ENCODE measurements around the gene PCDHB4. TPM values are rescaled to one million over a fixed set of nuclear protein-coding genes. Genes with fewer than 3 reads are reported as not detected.

The PCDHB4 gene
- total and polyA plus RNA-seq, 2 donors (not counting 3 experiments of a cell fraction or from before 2014, with no cell fraction given), result 0.10 TPM; not detected in 1

GRCh38 chr5:141135030-141135717 is 13.6 kb downstream of the PCDHB4 start, which contains the start of gene PCDHB5:
Gene PCDHB5 (plus strand): TSS chr5:141135206. CDS start chr5:141135435, 229 bp downstream.
- Histone ChIP-seq H3K9ac (replicated peaks; ENCODE audit: extremely low read depth, insufficient read depth, low read length) (no peak within 1 kb of the TSS), H3K4me1 (ENCODE audit: control insufficient read depth, extremely low read depth, insufficient read depth, low read length) (no peaks in the 10 kb centered on the region), H3K9me1 (replicated peaks; ENCODE audit: control insufficient read depth, extremely low read depth, insufficient read depth, low read length) (no peaks in the 10 kb centered on the region), H3K36me3 (ENCODE audit: control insufficient read depth in 2 of 2, extremely low read depth in 1 of 2, insufficient read depth in 2 of 2, low read length in 2 of 2) (no peaks in the 10 kb centered on the region), H3K79me2 (ENCODE audit: control insufficient read depth, insufficient read depth, low read length) (no peaks in the 10 kb centered on the region), H3K4me2 (ENCODE audit: insufficient read depth, low read length) (no peak within 1 kb of the TSS), H3K4me3 (replicated peaks in 1 of 3; ENCODE audit: insufficient read depth in 1 of 3, low read depth in 1 of 3, low read length in 3 of 3) (peak within 1 kb of the TSS in 1 of 3 experiments; percentile 17), H3K27me3 (ENCODE audit: control insufficient read depth in 2 of 2, insufficient read depth in 2 of 2, low read length in 2 of 2) (no peaks in the 10 kb centered on the region), H3K9me3 (replicated peaks; ENCODE audit: control insufficient read depth, insufficient read depth, low read length) (no peaks in the 10 kb centered on the region), H4K20me1 (replicated peaks; ENCODE audit: control insufficient read depth, extremely low read depth, insufficient read depth, low read length) (no peaks in the 10 kb centered on the region), H2AFZ (ENCODE audit: low read depth, low read length) (no peak within 1 kb of the TSS), H3K27ac (ENCODE audit: insufficient read depth, low read depth, low read length) (no peak within 1 kb of the TSS)
- dilution Hi-C loops (cut with MboI; ENCODE audit: extremely low pct_ligation_motif_present, low sequenced_read_pairs), result no loop called here
- ChIA-PET POLR2A (no interaction called here), CTCF (interaction anchor here (1.0 kb wide), 1 partner anchor 9 kb away, joined by 3 read pairs; no protein-coding TSS in a partner anchor)
- intact Hi-C loops (cut with micrococcal nuclease), result no loop called here
- BruUV-seq (replicated peaks), result no TSS peak
- FAIRE-seq (no peak), DNase-seq (ENCODE audit: low read depth, low spot score) (peak; percentile 38)
- TF ChIP-seq JUN (IDR thresholded peaks at IDR 0.05; ENCODE audit: borderline replicate concordance, insufficient read depth, insufficient read length, low read depth) (no peak), CTCF (IDR thresholded peaks at IDR 0.05; ENCODE audit: extremely low read depth in 1 of 2, insufficient read depth in 1 of 2, low read depth in 1 of 2, low read length in 2 of 2) (peak in 1 of 2 donors; percentile 14), POLR2A (IDR thresholded peaks at IDR 0.05; ENCODE audit: low read depth, low read length) (no peak), GATA2 (IDR thresholded peaks at IDR 0.05; ENCODE audit: insufficient read depth, insufficient read length, low read depth, low read length) (no peak), FOS (IDR thresholded peaks at IDR 0.05; ENCODE audit: borderline replicate concordance, insufficient read depth, low read length) (no peak), MYC (IDR thresholded peaks at IDR 0.05; ENCODE audit: low read depth, low read length) (no peak), MAX (IDR thresholded peaks at IDR 0.05; ENCODE audit: insufficient read depth, insufficient read length) (no peak), POLR2AphosphoS5 (IDR thresholded peaks at IDR 0.05; ENCODE audit: insufficient read depth, low read depth, low read length) (no peak), EZH2 (IDR thresholded peaks at IDR 0.05; ENCODE audit: borderline replicate concordance, low read depth, low read length, severe bottlenecking) (no peak)

Data from endothelial cell of umbilical vein (primary cell).